Heart right ventricle (tissue), 16 donors: ENCODE measurements around the gene CLCNKA. TPM values are rescaled to one million over a fixed set of nuclear protein-coding genes. Genes with fewer than 3 reads are reported as not detected.
"Not testable (repeated sequence)": the region's sequence is repeated elsewhere in the genome, so short reads cannot be mapped to it uniquely, and the experiment has no call there.

Experiments
- ATAC-seq, 8 donors: fragments of 200-7000 bp; cut with Tn5 transposase; one replicate each; pipeline ENCODE4 v1.9.1; 2020; ENCODE audit warnings: mild to moderate bottlenecking in 8 of 8, moderate library complexity in 8 of 8, moderate number of reproducible peaks in 1 of 8
- DNase-seq, 2 donors: peaks; one replicate each; pipeline ENCODE4 v3.0.0-alpha.2; 2020
- H3K27ac ChIP-seq, 10 donors: fragments of 200-600 bp; sonication (generic) in 2 of 10; one replicate each; pipeline versions ENCODE4 v1.5.0 to v1.8.0; 2020 to 2022; ENCODE audit warnings: mild to moderate bottlenecking in 3 of 10
- H3K27me3 ChIP-seq, 7 donors: fragments of 200-600 bp; one replicate each; pipeline ENCODE4 v1.8.0; 2021 to 2022; ENCODE audit warnings: mild to moderate bottlenecking in 2 of 7
- H3K36me3 ChIP-seq, 9 donors: fragments of 200-600 bp; sonication (generic) in 1 of 9; one replicate each; pipeline versions ENCODE4 v1.5.0 to v1.8.0; 2020 to 2022; ENCODE audit warnings: mild to moderate bottlenecking in 2 of 9
- H3K4me1 ChIP-seq, 9 donors: fragments of 200-600 bp; sonication (generic) in 1 of 9; one replicate each; pipeline versions ENCODE4 v1.5.0 to v1.8.0; 2020 to 2022; ENCODE audit warnings: mild to moderate bottlenecking in 4 of 9
- H3K4me3 ChIP-seq, 10 donors: fragments of 200-600 bp; sonication (generic) in 2 of 10; one replicate each; pipeline versions ENCODE4 v1.5.0 to v1.8.0; 2020 to 2022; ENCODE audit warnings: mild to moderate bottlenecking in 7 of 10, moderate library complexity in 2 of 10
- H3K9me3 ChIP-seq, 11 donors: fragments of 200-600 bp in 10 of 11; sonication (generic) in 2 of 11; one replicate each; pipeline versions ENCODE4 v1.5.0 to v1.8.0; 2013 to 2022; ENCODE audit warnings: mild to moderate bottlenecking in 2 of 11, control low read depth in 1 of 11, moderate library complexity in 1 of 11
- WGBS, 2 donors: extraction: QIAGEN DNeasy Blood & Tissue Kit; methylation state at CpG; one replicate each; pipeline ENCODE4 v1.1.7; 2013; ENCODE audit warnings: inconsistent platforms in 1 of 2; 5-methylcytosine and 5-hydroxymethylcytosine counted together
- intact Hi-C, 10 donors: fragments of 100-400 bp; cut with DNase I; formaldehyde crosslinking; loops; one replicate each; pipeline versions ENCODE4 v1.11.1 to v1.14.2; 2022
- polyA plus RNA-seq, 2 donors: library from polyadenylated mRNA; stranded (reverse); fragments of 200-250 nt; gene quantifications; one replicate each; pipeline ENCODE4 v1.2.3, GENCODE V29; 2013
- total RNA-seq, 10 donors: library from RNA; stranded (reverse); fragmentation: NEBNext Ultra II Directional in 3 of 10; extraction: Animal tissue kit (Norgen Biotek cat#: 25700) in 3 of 10; gene quantifications; one replicate each; pipeline versions ENCODE4 v1.2.1 to v1.2.4, GENCODE V29; 2021 to 2023
- TF ChIP-seq, protein P1 (sequence below), 9 donors: fragments of 200-600 bp; sonication (generic) in 2 of 9; IDR thresholded peaks; one replicate each; pipeline versions ENCODE4 v1.5.0 to v1.8.0; 2021 to 2022; ENCODE audit warnings: antibody characterized with exemption in 9 of 9, mild to moderate bottlenecking in 5 of 9, moderate library complexity in 1 of 9
- donor health status: Arrhythmogenic right ventricular cardiomyopathy.
- donor health status: ischemic (EF 13 %, LVEDD 7.1; RV severe dilation, severe dysfunction).
- donor health status: healthy with polysubstance abuse.
- donor health status: DM: no; HTN: yes; CAD: no.
- donor health status: DM: no; HTN: no; CAD: no.
- donor health status: ischemic (EF 25% LVEDD 6.9; RV normal size, moderate dysfunction).
- donor health status: ischemic (EF 25% LVEDD 5.7; RV mildly dilated, moderate dysfunction).
- donor health status: healthy.
- donor health status: DM: yes; HTN: yes; CAD: no.
- donor health status: Ischemic cardiomyopathy.
- donor health status: ischemic (EF 35%, LVEDD 5.7; RV mildly dilated, moderate dysfunction).
- donor health status: nonischemic (EF 11% LVEDD 7.7; RV severe dilation, severe dysfunction).
- donor health status: DM: yes; HTN: yes; CAD: no.
- donor health status: PGD.
- donor health status: ischemic (EF 29% LVEDD 5.4; RV normal size, mild dysfunction).
- donor health status: nonischemic (EF 23%, LVEDD 6.1; RV moderate dilation, normal function).

Gene CLCNKA
- total and polyA plus RNA-seq, 12 donors, result 0.19 to 1.0 (median 0.35) TPM; not detected in 1

DNA sequence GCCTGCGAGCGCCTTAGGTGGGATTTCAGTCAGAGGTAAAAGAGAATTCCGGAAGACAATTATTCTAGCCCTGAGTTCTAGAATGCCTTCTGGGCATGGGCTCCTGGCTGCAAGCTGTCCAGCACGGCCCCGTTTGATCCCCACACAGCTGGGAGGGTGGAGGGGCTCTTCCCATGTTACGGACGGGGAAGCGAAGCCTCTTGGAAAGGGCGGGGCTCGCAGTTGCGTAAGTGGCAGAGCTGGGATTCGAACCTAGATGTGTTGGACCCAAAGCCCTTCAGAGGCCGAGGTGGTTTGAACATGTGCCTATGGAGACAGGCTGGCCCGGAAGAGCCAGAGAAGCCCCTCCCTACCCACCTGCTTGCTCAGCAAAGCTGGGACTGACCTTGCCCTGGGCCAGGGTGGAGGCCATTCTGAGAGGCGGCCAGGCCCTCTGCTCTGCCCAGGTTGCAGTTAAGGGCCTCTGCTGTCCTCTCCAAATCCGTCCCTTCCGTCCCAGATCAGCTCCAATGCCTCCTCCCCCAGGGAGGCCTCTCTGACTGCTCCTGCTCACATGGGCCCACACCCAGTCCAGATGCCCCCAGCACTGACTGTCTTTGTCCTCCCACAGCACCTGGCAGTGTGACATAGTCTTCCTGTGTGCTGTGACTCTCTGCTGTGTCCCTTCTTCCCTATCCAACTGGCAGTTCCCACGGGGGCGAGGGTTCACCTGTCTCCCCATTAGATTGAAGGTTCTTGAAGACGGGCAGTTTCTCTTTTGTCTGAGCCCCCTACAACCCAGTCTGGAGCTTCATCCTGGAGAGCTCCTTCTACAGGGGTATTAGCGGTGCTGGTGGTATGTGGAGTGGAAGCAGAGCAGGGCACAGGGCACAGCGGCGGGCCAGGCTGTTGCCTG is 2.8 kb upstream of the CLCNKA start:
- TF ChIP-seq, protein P1, sequence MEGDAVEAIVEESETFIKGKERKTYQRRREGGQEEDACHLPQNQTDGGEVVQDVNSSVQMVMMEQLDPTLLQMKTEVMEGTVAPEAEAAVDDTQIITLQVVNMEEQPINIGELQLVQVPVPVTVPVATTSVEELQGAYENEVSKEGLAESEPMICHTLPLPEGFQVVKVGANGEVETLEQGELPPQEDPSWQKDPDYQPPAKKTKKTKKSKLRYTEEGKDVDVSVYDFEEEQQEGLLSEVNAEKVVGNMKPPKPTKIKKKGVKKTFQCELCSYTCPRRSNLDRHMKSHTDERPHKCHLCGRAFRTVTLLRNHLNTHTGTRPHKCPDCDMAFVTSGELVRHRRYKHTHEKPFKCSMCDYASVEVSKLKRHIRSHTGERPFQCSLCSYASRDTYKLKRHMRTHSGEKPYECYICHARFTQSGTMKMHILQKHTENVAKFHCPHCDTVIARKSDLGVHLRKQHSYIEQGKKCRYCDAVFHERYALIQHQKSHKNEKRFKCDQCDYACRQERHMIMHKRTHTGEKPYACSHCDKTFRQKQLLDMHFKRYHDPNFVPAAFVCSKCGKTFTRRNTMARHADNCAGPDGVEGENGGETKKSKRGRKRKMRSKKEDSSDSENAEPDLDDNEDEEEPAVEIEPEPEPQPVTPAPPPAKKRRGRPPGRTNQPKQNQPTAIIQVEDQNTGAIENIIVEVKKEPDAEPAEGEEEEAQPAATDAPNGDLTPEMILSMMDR (IDR thresholded peaks at IDR 0.05), result no peak
- Histone ChIP-seq H3K36me3 (peaks cover 0 to 17% (median 0%) of the 10 kb centered on the region in 9 donors), H3K27me3 (no peaks in the 10 kb centered on the region), H3K4me3 (peak overlapping the region in 9 of 10 donors; percentile 50 to 73 (median 66)), H3K4me1 (peaks cover 9 to 59% (median 33%) of the 10 kb centered on the region in 9 donors), H3K27ac (peak overlapping the region; percentile 86 to 99 (median 96)), H3K9me3 (no peaks in the 10 kb centered on the region)
- intact Hi-C loops, result no loop called here
- WGBS, 2 donors, result 49 to 60% methylated on average over 23 of the region's 23 CpGs
- DNase-seq (no peak), ATAC-seq (peak in 5 of 8 donors; percentile 0 to 51 (median 28))

DNA sequence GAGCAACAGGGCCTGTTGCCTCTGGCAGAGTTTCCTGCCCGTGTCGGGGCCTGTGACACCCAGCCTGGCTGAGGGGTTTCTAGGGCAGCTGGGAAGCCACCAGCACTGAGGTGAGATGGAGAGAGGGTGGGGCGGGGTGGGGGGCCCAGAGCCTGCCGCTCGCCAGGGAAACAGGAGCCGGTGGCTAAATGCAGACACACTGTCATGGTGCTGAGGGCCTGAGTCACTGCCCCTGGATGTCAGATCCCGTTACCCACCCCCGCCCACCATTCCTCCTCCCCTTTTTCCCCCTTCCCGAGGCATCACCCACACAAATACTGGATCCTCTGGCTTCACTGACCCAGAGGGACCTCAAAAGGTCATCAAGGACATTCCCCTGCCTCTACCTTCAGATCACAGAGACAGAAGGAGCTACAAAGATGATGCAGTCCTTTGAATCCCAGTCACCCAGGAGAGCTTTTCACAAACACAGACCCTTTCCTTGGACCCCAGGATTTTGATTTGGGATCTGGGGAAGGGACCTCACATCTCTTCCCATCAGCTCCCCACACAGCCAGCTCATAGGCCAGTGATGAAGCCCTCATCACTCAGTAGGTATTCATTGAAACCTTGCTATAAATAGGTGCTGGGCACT is 2.1 kb upstream of the CLCNKA start:
- peak overlapping the region in 1 of 10 donors; percentile 59 for H3K4me3 ChIP-seq
- intact Hi-C loops, result no loop called here

GRCh38 chr1:16020325-16020724 is 1.5 kb upstream of the CLCNKA start:
- TF ChIP-seq, protein P1 (IDR thresholded peaks at IDR 0.05), result no peak
- no peak for DNase-seq
- Histone ChIP-seq H3K9me3 (no peaks in the 10 kb centered on the region), H3K27me3 (no peaks in the 10 kb centered on the region), H3K4me1 (peaks cover 5 to 49% (median 26%) of the 10 kb centered on the region in 9 donors), H3K4me3 (no peak overlapping the region), H3K27ac (peak overlapping the region; percentile 86 to 99 (median 96)), H3K36me3 (peaks cover 0 to 17% (median 0%) of the 10 kb centered on the region in 9 donors)
- peak in 2 of 8 donors; percentile 4 to 6 for ATAC-seq
- intact Hi-C loops, result no loop called here
- WGBS, 2 donors, result 51 to 61% methylated on average over 6 of the region's 6 CpGs

More for the DNA sequence above, 2.1 kb upstream of the CLCNKA start:
- Histone ChIP-seq H3K27me3 (no peaks in the 10 kb centered on the region), H3K4me1 (peaks cover 5 to 52% (median 26%) of the 10 kb centered on the region in 9 donors), H3K36me3 (peaks cover 0 to 17% (median 0%) of the 10 kb centered on the region in 9 donors), H3K9me3 (no peaks in the 10 kb centered on the region), H3K27ac (peak overlapping the region; percentile 86 to 99 (median 96))
- WGBS, 2 donors, result 44 to 63% methylated on average over 9 of the region's 9 CpGs
- TF ChIP-seq, protein P1 (IDR thresholded peaks at IDR 0.05), result no peak
- DNase-seq (peak; percentile 75 to 78), ATAC-seq (peak in 5 of 8 donors; percentile 26 to 54 (median 39))

- Histone ChIP-seq H3K27ac (peak overlapping the region in 8 of 10 donors; percentile 30 to 99 (median 95)), H3K36me3 (peaks cover 0 to 13% (median 0%) of the 10 kb centered on the region in 9 donors), H3K4me1 (peaks cover 5 to 49% (median 26%) of the 10 kb centered on the region in 9 donors)
- H3K27me3 ChIP-seq, ATAC-seq, intact Hi-C loops, H3K9me3 ChIP-seq, DNase-seq, H3K4me3 ChIP-seq: not testable (repeated sequence)
- 80 to 83% methylated on average over 8 to 9 of the region's 9 CpGs for WGBS, 2 donors
Measured at GRCh38 chr1:16020878-16021277, 958 bp upstream of the CLCNKA start.
